GM06990 (cell line): ENCODE results near the gene PBLD.

Experiments used
- DNase-seq: peaks from one replicate; pipeline ENCODE4 v3.0.0-alpha.2; 2011; ENCODE audit not compliant: insufficient read length; ENCODE audit errors: extremely low read depth
- H3K27me3 ChIP-seq: replicated peaks from 2 replicates; pipeline ENCODE4 v1.6.0; 2011; ENCODE audit warnings: low read length; ENCODE audit not compliant: control insufficient read depth, insufficient read depth
- H3K36me3 ChIP-seq: 2 replicates; pipeline ENCODE4 v1.5.1; 2011; ENCODE audit warnings: low read length; ENCODE audit not compliant: control insufficient read depth, insufficient read depth
- H3K4me3 ChIP-seq: replicated peaks from 2 replicates; pipeline ENCODE4 v1.5.1; 2011; ENCODE audit warnings: low read depth, mild to moderate bottlenecking, control low read depth, low read length
- TF ChIP-seq, protein P1 (sequence below): IDR thresholded peaks from 2 replicates; pipeline ENCODE4 v1.5.1; 2011; ENCODE audit warnings: low read length, control low read depth, mild to moderate bottlenecking, inconsistent platforms; ENCODE audit not compliant: insufficient read depth, poor library complexity, severe bottlenecking

PBLD gene

DNA sequence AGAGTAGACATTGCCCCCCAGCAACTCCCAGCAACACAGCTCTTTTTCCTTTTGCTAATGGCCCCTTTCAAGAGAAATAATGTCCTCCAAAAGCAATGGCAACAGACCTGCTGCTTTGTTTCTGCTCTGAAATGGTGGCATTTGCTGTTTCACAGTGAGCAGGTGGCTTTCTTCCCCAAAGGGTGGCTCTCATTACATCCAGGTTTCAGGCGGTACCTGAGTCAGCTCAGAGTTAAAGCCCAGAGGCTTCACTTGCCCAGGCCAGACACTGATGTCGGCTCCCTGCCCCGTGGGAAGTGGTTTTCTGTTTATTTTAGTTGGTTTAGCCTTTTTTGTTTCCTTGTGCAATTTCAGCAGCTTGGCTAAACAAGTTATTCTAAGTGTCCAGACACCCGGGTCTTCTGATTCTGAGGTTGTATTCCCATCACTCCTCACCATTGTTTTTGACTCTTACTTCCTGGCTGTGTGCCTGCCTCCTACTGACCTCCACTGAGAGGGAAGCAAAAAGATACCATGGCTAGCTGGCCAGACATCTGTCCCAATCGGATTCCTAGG lies 93.1 kb downstream of the PBLD start:
- no peak for DNase-seq
- Histone ChIP-seq H3K27me3 (no peaks in the 10 kb centered on the region), H3K36me3 (no peaks in the 10 kb centered on the region), H3K4me3 (no peak overlapping the region)
- TF ChIP-seq, protein P1, sequence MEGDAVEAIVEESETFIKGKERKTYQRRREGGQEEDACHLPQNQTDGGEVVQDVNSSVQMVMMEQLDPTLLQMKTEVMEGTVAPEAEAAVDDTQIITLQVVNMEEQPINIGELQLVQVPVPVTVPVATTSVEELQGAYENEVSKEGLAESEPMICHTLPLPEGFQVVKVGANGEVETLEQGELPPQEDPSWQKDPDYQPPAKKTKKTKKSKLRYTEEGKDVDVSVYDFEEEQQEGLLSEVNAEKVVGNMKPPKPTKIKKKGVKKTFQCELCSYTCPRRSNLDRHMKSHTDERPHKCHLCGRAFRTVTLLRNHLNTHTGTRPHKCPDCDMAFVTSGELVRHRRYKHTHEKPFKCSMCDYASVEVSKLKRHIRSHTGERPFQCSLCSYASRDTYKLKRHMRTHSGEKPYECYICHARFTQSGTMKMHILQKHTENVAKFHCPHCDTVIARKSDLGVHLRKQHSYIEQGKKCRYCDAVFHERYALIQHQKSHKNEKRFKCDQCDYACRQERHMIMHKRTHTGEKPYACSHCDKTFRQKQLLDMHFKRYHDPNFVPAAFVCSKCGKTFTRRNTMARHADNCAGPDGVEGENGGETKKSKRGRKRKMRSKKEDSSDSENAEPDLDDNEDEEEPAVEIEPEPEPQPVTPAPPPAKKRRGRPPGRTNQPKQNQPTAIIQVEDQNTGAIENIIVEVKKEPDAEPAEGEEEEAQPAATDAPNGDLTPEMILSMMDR = no peak

DNA sequence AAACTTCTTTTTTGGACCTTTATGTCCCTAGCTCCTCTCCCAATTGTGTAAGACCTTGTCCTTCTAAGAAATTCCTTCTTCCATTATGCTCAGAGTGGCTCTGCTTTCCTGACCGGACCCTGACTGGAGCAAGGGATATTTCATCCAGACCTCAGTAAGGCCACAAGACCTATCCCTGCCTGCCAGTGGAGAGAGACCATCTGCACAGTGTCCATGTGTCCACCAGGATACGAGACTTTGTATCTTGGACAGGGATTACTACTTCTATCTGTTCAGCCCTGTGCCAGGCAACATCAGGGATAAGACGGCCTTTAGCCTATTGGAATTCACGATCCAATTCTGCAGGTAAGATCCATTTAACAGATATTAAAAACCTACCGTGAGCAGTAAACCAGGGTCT lies 93.7 kb downstream of the PBLD start:
- no peak for DNase-seq
- no peaks in the 10 kb centered on the region for H3K27me3 ChIP-seq
- TF ChIP-seq, protein P1 = no peak
- no peak overlapping the region for H3K4me3 ChIP-seq
- H3K36me3 ChIP-seq = no peaks in the 10 kb centered on the region

DNA sequence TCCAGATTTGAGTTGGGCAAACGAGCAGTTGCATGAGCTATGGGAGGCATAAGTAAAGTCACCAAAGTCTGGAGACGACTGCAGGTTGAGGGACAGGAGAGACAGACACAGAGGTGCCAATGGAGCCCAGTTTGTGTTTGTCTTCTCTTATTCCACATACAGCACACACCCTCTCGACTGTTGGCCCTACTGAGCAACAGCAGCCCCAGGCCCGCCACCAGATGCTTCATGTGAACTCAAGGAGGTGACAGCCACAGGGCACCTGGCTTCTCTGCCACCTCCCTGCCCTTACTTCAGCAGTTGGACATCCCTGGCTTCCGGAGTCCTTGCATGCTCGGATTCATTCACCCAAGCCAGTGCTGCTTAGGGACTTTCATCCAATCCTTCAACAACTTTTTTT lies 94.4 kb downstream of the PBLD start:
- H3K27me3 ChIP-seq = no peaks in the 10 kb centered on the region
- no peak overlapping the region for H3K4me3 ChIP-seq
- no peak for DNase-seq
- TF ChIP-seq, protein P1 = no peak
- H3K36me3 ChIP-seq = no peaks in the 10 kb centered on the region

DNA sequence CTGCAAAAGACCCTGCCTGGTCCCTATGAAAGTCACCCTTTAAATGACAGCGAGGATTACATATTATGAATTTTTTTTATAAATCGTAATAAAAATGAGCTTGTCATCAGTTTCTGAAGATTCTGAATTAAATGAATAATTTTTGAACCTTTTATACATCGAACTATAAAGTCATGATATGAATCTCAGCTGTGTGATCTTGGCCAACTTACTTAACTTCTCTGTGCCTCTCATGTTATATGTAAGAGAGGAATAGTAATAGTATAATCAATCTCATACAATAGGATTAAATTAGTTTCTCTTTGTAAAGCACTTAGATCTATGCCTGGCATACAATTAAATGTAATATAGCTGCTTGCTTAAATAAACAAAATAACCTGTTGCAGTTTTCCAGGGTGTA lies 95.6 kb downstream of the PBLD start:
- H3K36me3 ChIP-seq = no peaks in the 10 kb centered on the region
- TF ChIP-seq, protein P1 = no peak
- no peak overlapping the region for H3K4me3 ChIP-seq
- no peaks in the 10 kb centered on the region for H3K27me3 ChIP-seq
- no peak for DNase-seq

DNA sequence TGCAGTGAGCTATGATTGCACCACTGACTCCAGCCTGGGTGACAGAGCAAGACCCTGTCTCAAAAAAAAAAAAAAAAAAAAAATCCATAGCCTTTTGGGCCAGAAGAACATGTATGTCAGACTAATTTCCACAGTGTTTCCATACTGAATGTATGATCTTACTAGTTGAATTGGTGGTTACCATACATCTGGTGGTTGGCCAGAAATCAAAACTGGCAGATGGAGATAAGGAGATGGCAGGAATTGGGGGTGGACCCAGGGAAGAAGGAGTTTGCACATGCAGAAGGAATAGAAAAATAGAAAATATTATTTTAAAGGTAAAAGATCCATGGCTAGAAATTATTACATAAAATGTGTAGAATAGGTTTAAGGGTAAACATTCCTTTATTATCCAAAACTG lies 97.1 kb downstream of the PBLD start:
- TF ChIP-seq, protein P1 = no peak
- Histone ChIP-seq H3K36me3 (no peaks in the 10 kb centered on the region), H3K4me3 (no peak overlapping the region), H3K27me3 (no peaks in the 10 kb centered on the region)
- no peak for DNase-seq

DNA sequence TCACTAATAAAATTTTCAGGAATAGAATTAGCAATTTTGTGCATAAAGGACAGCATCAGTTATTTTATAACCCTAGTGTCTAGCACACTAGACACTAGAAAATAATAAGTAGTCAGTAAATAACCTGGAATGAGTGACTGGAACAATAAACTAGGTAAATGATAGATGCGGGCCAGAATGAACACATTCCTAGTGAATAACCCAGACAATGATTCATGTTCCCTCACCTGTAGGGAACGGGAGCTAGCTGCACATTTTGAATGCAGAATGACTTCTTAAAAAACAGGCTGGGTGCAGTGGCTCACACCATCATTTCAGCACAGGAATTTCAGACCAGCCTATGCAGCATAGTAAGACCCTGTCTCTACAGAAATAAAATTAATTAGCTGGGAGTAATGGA lies 97.6 kb downstream of the PBLD start:
- Histone ChIP-seq H3K36me3 (no peaks in the 10 kb centered on the region), H3K27me3 (no peaks in the 10 kb centered on the region), H3K4me3 (no peak overlapping the region)
- no peak for DNase-seq
- TF ChIP-seq, protein P1 = no peak
